ENCODE measurements around the gene HOXB3.

The HOXB3 gene

DNA sequence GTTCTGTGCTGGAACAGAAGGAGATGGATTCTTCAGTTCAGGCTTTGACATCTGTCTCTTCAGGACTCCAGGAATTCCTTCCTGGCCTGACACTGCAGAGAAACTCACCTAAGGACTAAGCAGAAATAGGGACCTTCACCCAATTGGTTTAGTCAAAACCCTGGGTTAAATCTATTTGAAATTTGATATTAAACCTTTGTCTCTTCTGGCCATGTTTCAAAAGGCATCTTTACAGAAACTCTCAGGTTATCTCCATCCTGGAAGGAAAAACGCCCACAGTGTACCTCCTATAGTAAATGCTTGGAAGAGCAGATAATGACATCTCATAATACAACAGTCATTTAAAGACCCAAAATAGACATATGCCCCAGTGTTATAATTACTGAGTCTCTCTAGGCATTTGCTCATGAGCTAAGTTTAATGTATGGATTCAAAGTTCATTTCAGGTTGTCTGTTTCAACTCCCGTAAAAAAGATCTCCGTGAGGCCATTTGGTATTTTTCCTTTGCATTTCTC, 6.3 kb downstream of the HOXB3 start:
- no peak for DNase-seq (ENCODE audit: low spot score)
- TF ChIP-seq, protein P1, sequence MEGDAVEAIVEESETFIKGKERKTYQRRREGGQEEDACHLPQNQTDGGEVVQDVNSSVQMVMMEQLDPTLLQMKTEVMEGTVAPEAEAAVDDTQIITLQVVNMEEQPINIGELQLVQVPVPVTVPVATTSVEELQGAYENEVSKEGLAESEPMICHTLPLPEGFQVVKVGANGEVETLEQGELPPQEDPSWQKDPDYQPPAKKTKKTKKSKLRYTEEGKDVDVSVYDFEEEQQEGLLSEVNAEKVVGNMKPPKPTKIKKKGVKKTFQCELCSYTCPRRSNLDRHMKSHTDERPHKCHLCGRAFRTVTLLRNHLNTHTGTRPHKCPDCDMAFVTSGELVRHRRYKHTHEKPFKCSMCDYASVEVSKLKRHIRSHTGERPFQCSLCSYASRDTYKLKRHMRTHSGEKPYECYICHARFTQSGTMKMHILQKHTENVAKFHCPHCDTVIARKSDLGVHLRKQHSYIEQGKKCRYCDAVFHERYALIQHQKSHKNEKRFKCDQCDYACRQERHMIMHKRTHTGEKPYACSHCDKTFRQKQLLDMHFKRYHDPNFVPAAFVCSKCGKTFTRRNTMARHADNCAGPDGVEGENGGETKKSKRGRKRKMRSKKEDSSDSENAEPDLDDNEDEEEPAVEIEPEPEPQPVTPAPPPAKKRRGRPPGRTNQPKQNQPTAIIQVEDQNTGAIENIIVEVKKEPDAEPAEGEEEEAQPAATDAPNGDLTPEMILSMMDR (IDR thresholded peaks at IDR 0.05; ENCODE audit: extremely low read depth, missing control alignments) = no peak

GRCh38 chr17:48582750-48583069, 7.3 kb downstream of the HOXB3 start:
- DNase-seq (ENCODE audit: low spot score) = no peak
- TF ChIP-seq, protein P1 (IDR thresholded peaks at IDR 0.05; ENCODE audit: extremely low read depth, missing control alignments) = no peak

DNA sequence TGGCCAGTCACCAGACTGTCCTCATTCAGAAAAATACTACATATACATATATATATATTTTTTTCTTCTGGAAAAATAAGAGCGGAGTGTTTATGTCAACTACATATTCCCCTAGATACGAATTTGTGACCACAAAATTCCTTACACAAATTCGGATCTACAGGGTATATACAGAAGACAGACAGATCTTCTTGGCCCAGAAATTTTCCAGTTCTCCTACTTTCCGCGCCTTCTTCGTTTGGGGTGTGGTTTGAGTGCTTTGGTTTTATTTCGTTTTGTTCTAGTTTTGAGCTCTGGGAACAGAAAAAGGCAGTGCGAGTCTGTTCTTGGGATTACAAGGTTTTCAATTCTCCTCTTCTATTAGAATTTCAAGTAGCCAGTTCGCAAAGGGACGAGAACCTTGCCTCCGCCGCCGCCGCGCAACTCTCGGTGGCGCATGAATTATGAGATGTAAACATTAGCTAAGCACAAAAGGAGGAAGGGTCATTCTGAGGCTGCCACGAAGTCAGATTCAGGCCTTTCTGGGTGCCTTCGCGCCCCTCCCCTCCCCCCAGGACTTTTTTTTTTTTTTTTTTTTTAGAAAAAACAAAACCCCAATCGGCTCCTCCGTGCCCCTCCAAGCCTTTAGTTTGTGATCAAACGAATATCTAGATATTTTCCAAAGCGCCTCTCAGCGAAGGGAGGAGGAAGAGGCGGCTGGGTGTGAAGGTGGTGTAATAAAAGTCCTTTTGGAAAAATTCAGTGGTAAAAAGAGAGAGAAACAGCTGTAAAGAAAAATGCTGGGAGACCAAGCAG, 10.1 kb downstream of the HOXB3 start:
- TF ChIP-seq, protein P1 (IDR thresholded peaks at IDR 0.05; ENCODE audit: extremely low read depth, missing control alignments) = no peak
- DNase-seq (ENCODE audit: low spot score) = no peak

DNA sequence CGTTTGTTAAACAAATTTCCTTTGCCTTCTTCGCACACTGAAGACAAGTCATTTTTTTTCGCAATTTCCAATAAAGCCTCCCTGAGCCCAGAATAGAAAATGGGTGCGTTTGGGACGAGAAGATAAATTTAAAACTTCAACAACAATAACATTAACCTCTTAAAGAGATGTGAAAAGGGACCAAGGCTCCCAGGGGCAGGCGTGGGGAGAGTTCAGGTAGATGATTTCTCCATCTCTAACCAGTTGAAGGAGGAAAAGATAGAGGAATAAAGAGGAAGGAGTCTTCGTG, 10.6 kb downstream of the HOXB3 start:
- no peak for DNase-seq (ENCODE audit: low spot score)
- TF ChIP-seq, protein P1 (IDR thresholded peaks at IDR 0.05; ENCODE audit: extremely low read depth, missing control alignments) = no peak

GRCh38 chr17:48578616-48579470, 11.2 kb downstream of the HOXB3 start:
- DNase-seq (ENCODE audit: low spot score) = no peak
- TF ChIP-seq, protein P1 (IDR thresholded peaks at IDR 0.05; ENCODE audit: extremely low read depth, missing control alignments) = no peak

DNA sequence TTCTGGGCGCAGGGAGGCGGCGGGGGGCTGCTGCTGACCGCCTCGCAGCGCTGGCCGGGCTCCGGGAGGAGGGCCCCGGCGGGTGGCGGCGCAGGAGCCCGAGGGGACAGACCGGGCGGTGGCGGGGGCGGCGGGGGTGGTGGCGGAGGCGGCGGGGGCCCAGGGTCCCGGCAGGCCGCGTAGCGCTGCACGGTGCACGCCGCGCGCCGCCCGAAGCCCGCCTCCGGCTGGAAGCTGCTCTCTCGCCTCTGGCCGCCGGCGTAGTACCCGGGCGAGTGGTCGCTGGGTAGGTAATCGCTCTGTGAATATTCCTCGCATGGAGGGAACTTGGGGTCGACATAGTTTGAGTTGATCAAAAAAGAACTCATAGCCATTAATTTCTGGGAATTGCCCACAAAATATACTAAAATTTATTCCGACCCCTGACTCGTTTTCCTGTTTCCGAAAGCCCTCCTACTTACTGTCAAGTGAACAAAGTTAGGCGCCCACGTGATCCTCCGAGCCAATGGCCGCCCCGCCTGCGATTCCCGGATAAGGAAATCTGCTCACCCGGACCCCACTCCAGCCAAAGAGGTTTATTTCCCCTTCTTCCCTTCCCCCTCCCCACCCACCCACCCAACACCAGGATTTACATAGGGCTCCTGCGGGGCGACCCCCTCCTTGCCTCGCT, 12.0 kb downstream of the HOXB3 start, which contains the start of gene HOXB4:
HOXB4 (minus strand) TSS at position 405 of the 670 bp plus-strand sequence; CDS start at position 374, 31 bp downstream.
- TF ChIP-seq, protein P1 (IDR thresholded peaks at IDR 0.05; ENCODE audit: extremely low read depth, missing control alignments) = no peak
- DNase-seq (ENCODE audit: low spot score) = peak; percentile 91
